Fibroblast of peridontal ligament (primary cell): ENCODE data around the gene HOTAIR.

ENCODE experiments used
- DNase-seq: peaks from one replicate; pipeline ENCODE4 v3.0.0-alpha.2; 2010; ENCODE audit errors: extremely low read depth

The HOTAIR gene

DNA sequence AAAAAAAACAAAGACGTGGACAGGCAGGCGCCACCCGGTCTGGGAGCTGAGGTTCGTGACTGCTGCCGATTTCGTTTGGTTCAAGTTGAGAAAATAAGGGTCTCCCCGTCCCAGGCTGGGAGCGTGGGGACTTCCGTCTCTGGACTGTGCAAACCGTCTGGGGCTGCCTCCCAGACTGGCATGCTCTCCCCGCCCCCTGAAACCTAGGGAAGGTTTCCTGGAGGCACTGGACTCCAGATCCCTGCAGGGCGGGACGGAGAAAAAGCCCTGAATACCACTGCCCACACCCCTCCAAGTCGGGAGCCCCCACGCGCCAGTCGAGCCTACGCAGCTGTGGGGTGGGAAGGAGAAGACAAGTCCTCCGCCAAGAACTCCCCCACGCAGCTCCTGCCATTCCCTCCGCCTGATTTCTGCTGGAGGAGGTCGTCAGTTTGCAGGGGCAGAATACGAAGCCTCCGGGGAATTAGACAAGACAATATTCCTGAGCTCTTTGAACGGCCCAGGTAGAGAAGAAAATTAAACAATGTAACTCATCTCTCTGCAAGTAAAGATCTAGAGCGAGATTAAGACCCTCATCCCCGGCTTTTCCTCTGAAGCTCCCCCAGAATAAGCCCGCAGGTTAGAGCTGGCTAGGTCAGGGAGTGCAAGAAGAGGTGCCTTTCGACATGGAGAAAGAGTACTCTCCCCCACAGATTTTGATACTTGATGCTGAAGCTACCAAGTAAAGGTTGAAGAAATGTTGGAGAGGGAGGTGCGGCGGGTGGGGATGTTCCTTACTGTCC, 46.5 kb downstream of the HOTAIR start:
- no peak for DNase-seq

DNA sequence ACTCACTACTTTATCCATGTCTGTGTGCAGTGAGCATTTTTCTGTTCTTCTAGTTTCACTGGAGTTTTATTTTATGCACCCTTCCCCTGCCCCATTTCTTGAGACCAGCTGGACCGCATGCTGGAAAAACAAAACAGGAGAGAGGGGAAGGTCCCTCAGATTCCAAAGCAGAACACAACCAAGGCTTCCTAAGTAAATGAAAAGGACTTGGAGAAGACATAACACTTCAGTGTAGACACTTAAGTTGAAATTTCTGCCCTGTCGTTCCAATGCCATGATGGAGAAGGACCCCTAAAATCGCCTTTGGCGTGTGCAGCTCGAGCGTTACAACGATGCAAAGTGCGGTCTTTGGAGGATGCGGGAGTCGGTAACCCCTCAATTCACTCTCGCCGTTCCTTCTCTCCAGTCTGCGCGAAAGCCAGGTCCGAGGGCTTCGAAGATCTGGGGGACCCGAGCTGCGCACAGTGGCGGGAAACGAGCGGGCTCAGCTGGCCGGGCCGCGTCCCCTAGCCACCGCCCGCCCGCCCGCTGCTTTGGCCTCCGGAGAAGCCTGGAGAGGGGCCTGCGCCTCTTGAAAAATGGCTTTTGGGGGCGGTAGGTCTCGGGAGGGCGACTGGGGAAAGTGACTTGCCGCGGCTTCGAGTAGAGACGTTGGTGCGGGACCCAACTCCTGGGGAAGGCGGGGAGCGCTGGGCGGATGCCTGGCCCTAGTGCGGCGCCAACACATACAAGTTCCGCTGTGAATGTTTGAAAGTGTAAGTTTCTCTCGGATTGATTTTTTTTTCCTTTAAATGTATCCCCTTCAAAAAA, 47.3 kb downstream of the HOTAIR start:
- no peak for DNase-seq

DNA sequence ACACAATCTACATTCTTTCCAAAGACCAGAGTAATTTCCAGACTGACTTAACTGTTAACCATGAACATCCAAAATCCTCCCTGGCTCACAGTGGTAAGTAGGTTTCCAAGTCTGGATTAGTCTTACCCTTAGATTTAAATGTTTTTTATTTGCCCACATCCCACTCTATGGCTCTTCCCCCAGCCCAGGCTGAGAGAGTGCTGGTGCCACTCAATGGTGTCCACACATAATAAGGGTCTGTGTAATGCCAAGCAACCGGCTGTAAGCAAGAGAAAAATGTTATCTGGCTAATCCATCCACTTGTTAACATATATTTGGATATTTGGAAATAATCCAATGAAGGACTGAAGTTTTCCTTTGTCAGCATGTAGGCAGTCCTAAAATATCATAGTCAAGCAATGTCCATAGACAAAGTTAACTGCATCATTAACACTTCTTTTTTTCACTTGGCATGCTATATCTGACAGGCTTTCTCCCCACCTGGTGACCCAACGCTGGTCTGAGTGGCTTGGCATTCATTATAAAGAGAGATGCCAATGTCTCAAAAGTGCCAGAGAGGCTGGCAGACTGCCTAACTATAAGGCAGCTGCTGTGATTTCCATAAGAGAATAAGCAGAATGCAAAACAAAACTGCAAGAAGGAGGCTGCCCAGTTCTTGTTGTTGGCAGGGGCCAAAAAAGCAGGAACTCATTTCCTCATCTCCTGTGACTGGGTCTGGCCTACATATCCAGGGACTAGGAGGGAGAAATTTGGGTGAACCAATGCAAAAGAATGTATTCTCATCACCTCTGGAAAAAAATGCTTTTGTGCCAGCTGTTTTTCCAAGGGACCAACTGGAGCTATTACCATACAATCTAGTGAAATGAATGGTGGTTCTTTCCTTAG, 50.0 kb downstream of the HOTAIR start:
- no peak for DNase-seq

DNA sequence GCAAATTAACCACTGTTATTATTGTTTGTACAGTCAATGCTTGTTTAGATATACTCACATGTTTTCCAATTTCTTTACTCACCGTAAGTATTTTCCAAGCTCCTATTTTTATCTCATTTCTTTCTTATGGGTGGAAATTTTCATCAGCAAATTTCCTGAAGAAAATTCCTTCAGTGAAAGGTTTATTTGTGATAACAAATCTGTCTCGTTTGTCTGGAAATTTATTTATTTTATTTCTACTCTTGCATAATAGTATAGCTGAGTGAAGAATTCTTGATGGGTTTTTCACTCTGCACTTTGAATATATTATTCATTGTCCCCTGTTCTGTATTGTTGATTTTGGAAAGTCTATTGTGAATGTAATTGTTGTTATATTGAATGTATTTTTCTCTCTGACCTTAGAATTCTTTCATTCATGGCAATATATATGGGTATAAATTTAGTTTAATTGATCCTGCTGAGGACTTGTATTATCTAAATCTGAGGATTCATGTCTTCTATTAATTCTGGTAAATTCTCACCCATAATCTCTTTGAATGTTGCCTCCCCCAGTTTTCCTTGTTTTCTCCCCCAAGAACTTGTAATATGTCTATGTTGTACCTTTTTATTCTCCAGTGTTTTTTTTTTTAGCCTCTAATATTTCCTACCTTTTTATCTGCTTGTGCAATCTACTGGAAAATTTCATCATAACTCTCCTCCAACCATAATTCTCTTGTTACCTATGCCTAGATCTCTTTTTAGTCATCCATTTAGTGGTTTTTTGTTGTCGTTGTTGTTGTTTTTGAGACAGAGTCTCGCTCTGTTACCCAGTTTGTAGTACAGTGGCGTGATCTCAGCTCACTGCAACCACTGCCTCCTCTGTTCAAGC, 57.7 kb downstream of the HOTAIR start:
- no peak for DNase-seq
